ENCODE data around the gene RTN4. TPM values are rescaled to one million over a fixed set of nuclear protein-coding genes. Genes with fewer than 3 reads are reported as not detected.

RTN4 gene
- total RNA-seq, 2 donors from 2014 or later: 180 to 225 TPM

DNA sequence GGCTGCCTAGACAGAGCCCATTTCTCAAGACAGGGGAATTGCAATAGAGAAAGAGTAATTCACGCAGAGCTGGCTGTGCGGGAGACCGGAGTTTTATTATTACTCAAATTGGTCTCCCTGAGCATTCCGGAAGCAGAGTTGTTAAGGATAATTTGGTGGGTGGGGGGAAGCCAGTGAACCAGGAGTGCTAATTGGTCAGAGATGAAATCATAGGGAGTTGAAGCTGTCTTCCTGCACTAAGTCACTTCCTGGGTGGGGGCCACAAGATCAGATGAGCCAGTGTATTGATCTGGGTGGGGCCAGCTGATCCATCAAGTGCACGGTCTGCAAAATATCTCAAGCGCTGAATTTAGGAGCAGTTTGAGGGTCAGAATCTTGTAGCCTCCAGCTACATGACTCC lies 84.8 kb downstream of the RTN4 start:
- Mint-ChIP-seq H3K36me3 (ENCODE audit: low read depth) (peaks cover 19% of the 10 kb centered on the region), H3K4me3 (no peak overlapping the region), H3K4me1 (peaks cover 33% of the 10 kb centered on the region), H3K9me3 (no peaks in the 10 kb centered on the region), H3K27ac (no peak overlapping the region), H3K27me3 (ENCODE audit: insufficient read depth) (no peaks in the 10 kb centered on the region)
- no peaks in the 10 kb centered on the region for H3K9me3 ChIP-seq (ENCODE audit: control insufficient read depth, low read length)
- TF ChIP-seq, protein P1, sequence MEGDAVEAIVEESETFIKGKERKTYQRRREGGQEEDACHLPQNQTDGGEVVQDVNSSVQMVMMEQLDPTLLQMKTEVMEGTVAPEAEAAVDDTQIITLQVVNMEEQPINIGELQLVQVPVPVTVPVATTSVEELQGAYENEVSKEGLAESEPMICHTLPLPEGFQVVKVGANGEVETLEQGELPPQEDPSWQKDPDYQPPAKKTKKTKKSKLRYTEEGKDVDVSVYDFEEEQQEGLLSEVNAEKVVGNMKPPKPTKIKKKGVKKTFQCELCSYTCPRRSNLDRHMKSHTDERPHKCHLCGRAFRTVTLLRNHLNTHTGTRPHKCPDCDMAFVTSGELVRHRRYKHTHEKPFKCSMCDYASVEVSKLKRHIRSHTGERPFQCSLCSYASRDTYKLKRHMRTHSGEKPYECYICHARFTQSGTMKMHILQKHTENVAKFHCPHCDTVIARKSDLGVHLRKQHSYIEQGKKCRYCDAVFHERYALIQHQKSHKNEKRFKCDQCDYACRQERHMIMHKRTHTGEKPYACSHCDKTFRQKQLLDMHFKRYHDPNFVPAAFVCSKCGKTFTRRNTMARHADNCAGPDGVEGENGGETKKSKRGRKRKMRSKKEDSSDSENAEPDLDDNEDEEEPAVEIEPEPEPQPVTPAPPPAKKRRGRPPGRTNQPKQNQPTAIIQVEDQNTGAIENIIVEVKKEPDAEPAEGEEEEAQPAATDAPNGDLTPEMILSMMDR (conservative IDR thresholded peaks at IDR 0.05): no peak
- no peak for DNase-seq
- H3K4me3 ChIP-seq (ENCODE audit: low read length): no peak overlapping the region
- no peak overlapping the region for H3K27ac ChIP-seq (ENCODE audit: low read depth, low read length)
- peaks cover 21% of the 10 kb centered on the region for H3K36me3 ChIP-seq (ENCODE audit: control insufficient read depth, insufficient read depth, low read length)
- H3K4me1 ChIP-seq (ENCODE audit: control insufficient read depth, insufficient read depth, low read length): no peaks in the 10 kb centered on the region
- no peak overlapping the region for H3K9ac ChIP-seq (ENCODE audit: extremely low read depth, low read length, poor library complexity, severe bottlenecking)
- H3K27me3 ChIP-seq (ENCODE audit: control insufficient read depth, insufficient read depth, low read length, poor library complexity, severe bottlenecking): no peaks in the 10 kb centered on the region
- 96% methylated on average over 6 of the region's 6 CpGs for WGBS, 2 experiments (ENCODE audit: insufficient coverage in 1 of 2, insufficient read length in 1 of 2)

DNA sequence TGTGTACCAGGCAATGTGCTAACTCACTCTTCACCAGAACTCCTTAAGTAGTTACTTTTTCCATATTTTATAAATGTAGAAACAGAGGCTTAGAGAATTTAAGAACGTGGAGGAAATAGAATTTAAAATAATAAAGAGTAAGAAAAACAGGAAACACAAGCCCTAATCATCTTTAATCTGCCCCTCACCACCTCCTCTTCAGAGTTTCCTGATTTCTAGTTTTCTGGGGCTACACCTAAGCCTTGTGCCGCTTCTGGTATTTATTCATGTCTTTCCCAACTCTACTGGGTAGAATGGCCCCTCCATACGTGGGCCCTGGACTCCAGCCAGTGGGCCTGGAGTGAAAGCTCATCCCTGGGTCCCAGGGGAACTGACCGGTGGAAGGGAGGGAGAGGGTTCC lies 85.4 kb downstream of the RTN4 start:
- Mint-ChIP-seq H3K36me3 (ENCODE audit: low read depth) (peaks cover 16% of the 10 kb centered on the region), H3K4me3 (no peak overlapping the region), H3K27ac (no peak overlapping the region), H3K4me1 (peaks cover 34% of the 10 kb centered on the region), H3K9me3 (no peaks in the 10 kb centered on the region), H3K27me3 (ENCODE audit: insufficient read depth) (no peaks in the 10 kb centered on the region)
- Histone ChIP-seq H3K36me3 (ENCODE audit: control insufficient read depth, insufficient read depth, low read length) (peaks cover 15% of the 10 kb centered on the region), H3K4me3 (ENCODE audit: low read length) (no peak overlapping the region), H3K9me3 (ENCODE audit: control insufficient read depth, low read length) (no peaks in the 10 kb centered on the region), H3K4me1 (ENCODE audit: control insufficient read depth, insufficient read depth, low read length) (no peaks in the 10 kb centered on the region), H3K27ac (ENCODE audit: low read depth, low read length) (no peak overlapping the region), H3K27me3 (ENCODE audit: control insufficient read depth, insufficient read depth, low read length, poor library complexity, severe bottlenecking) (no peaks in the 10 kb centered on the region), H3K9ac (ENCODE audit: extremely low read depth, low read length, poor library complexity, severe bottlenecking) (no peak overlapping the region)
- TF ChIP-seq, protein P1 (conservative IDR thresholded peaks at IDR 0.05): no peak
- 98 to 100% methylated on average over 1 to 3 of the region's 4 CpGs for WGBS, 2 experiments (ENCODE audit: insufficient coverage in 1 of 2, insufficient read length in 1 of 2)
- DNase-seq: no peak

DNA sequence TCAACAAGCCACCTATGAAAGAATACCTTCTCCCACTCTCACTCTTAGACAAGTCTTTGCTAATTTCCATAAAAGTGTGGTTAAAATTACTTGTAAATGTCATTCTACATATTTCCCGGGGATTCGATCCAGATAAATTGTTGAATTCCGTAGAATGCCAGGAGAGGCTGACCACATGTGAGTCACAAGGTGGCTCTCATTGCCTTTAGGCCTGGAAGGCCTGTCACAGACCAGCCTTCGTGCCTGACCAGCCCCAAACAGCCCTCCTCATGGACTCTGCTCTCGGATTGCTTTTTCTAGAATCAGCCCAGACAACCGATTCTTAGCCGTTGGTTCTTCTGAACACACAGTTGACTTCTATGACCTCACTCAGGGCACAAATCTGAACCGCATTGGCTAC lies 86.0 kb downstream of the RTN4 start:
- H3K36me3 Mint-ChIP-seq (ENCODE audit: low read depth): peaks cover 14% of the 10 kb centered on the region
- H3K36me3 ChIP-seq (ENCODE audit: control insufficient read depth, insufficient read depth, low read length): peaks cover 10% of the 10 kb centered on the region
- H3K9me3 ChIP-seq (ENCODE audit: control insufficient read depth, low read length): no peaks in the 10 kb centered on the region
- no peaks in the 10 kb centered on the region for H3K4me1 ChIP-seq (ENCODE audit: control insufficient read depth, insufficient read depth, low read length)
- DNase-seq: no peak
- H3K4me3 Mint-ChIP-seq: no peak overlapping the region
- no peaks in the 10 kb centered on the region for H3K9me3 Mint-ChIP-seq
- no peaks in the 10 kb centered on the region for H3K27me3 Mint-ChIP-seq (ENCODE audit: insufficient read depth)
- H3K27ac Mint-ChIP-seq: no peak overlapping the region
- H3K27me3 ChIP-seq (ENCODE audit: control insufficient read depth, insufficient read depth, low read length, poor library complexity, severe bottlenecking): no peaks in the 10 kb centered on the region
- H3K4me1 Mint-ChIP-seq: peaks cover 30% of the 10 kb centered on the region
- H3K4me3 ChIP-seq (ENCODE audit: low read length): no peak overlapping the region
- H3K27ac ChIP-seq (ENCODE audit: low read depth, low read length): no peak overlapping the region
- no peak overlapping the region for H3K9ac ChIP-seq (ENCODE audit: extremely low read depth, low read length, poor library complexity, severe bottlenecking)
- TF ChIP-seq, protein P1 (conservative IDR thresholded peaks at IDR 0.05): no peak
- WGBS, 2 experiments (ENCODE audit: insufficient coverage in 1 of 2, insufficient read length in 1 of 2): 93 to 95% methylated on average over 8 of the region's 8 CpGs
